ENCODE results near the gene SLC6A2.

Gene SLC6A2

GRCh38 chr16:55658898-55659420, 3.2 kb downstream of the SLC6A2 start:
- H3K4me3 ChIP-seq (ENCODE audit: low read depth, low read length): no peak overlapping the region
- TF ChIP-seq CTCF (IDR thresholded peaks at IDR 0.05; ENCODE audit: borderline replicate concordance, insufficient read depth, low read depth, low read length): no peak

- TF ChIP-seq CTCF (IDR thresholded peaks at IDR 0.05; ENCODE audit: borderline replicate concordance, insufficient read depth, low read depth, low read length): no peak
Observed at GRCh38 chr16:55660026-55660425, 4.2 kb downstream of the SLC6A2 start.

GRCh38 chr16:55660828-55661227, 5.0 kb downstream of the SLC6A2 start:
- TF ChIP-seq CTCF (IDR thresholded peaks at IDR 0.05; ENCODE audit: borderline replicate concordance, insufficient read depth, low read depth, low read length): no peak
- no peak overlapping the region for H3K4me3 ChIP-seq (ENCODE audit: low read depth, low read length)

More at GRCh38 chr16:55660026-55660425, 4.2 kb downstream of the SLC6A2 start:
- H3K4me3 ChIP-seq (ENCODE audit: low read depth, low read length): no peak overlapping the region

GRCh38 chr16:55661941-55662643, 6.3 kb downstream of the SLC6A2 start:
- no peak overlapping the region for H3K4me3 ChIP-seq (ENCODE audit: low read depth, low read length)
- no peak for TF ChIP-seq CTCF (IDR thresholded peaks at IDR 0.05; ENCODE audit: borderline replicate concordance, insufficient read depth, low read depth, low read length)

GRCh38 chr16:55662644-55663031, 6.8 kb downstream of the SLC6A2 start:
- H3K4me3 ChIP-seq (ENCODE audit: low read depth, low read length): no peak overlapping the region
- TF ChIP-seq CTCF (IDR thresholded peaks at IDR 0.05; ENCODE audit: borderline replicate concordance, insufficient read depth, low read depth, low read length): no peak

GRCh38 chr16:55663225-55663624, 7.4 kb downstream of the SLC6A2 start:
- H3K4me3 ChIP-seq (ENCODE audit: low read depth, low read length): no peak overlapping the region
- TF ChIP-seq CTCF (IDR thresholded peaks at IDR 0.05; ENCODE audit: borderline replicate concordance, insufficient read depth, low read depth, low read length): no peak
